DOHH2 (cell line): Measurements from ENCODE around the gene UBE3A.

Experiments
- H3F3A ChIP-seq: fragments of 200-600 bp; sonication (generic), shearing (Covaris generic); 2 replicates; pipeline ENCODE4 v1.6.0; 2016; ENCODE audit warnings: antibody characterized with exemption, mild to moderate bottlenecking; ENCODE audit not compliant: control insufficient read depth, insufficient read depth
- H3K27ac ChIP-seq: fragments of 200-600 bp; sonication (generic); 2 replicates; pipeline ENCODE4 v1.5.1; 2014; ENCODE audit warnings: low read depth, mild to moderate bottlenecking, low read length, moderate library complexity
- H3K27me3 ChIP-seq: fragments of 200-600 bp; sonication (generic); 2 replicates; pipeline ENCODE4 v1.6.1; 2014; ENCODE audit warnings: mild to moderate bottlenecking, low read length, mixed read lengths; ENCODE audit not compliant: control insufficient read depth
- H3K36me3 ChIP-seq: fragments of 200-600 bp; sonication (generic); 2 replicates; pipeline ENCODE4 v1.6.1; 2014; ENCODE audit warnings: mild to moderate bottlenecking, low read length, moderate library complexity, mixed read lengths; ENCODE audit not compliant: control insufficient read depth
- H3K4me1 ChIP-seq: fragments of 200-600 bp; sonication (generic); 2 replicates; pipeline ENCODE4 v1.6.1; 2014; ENCODE audit warnings: mild to moderate bottlenecking, low read length, mixed read lengths; ENCODE audit not compliant: control insufficient read depth
- H3K4me2 ChIP-seq: fragments of 200-600 bp; sonication (generic); 2 replicates; pipeline ENCODE4 v1.6.0; 2014; ENCODE audit warnings: mild to moderate bottlenecking, low read length, moderate library complexity
- H3K4me3 ChIP-seq: fragments of 200-600 bp; sonication (generic); 2 replicates; pipeline ENCODE4 v1.5.1; 2014; ENCODE audit warnings: mild to moderate bottlenecking, low read length, mixed read lengths
- H3K79me2 ChIP-seq: fragments of 200-600 bp; sonication (generic); 2 replicates; pipeline ENCODE4 v1.6.1; 2014; ENCODE audit warnings: mild to moderate bottlenecking, low read length, mixed read lengths; ENCODE audit not compliant: control insufficient read depth
- H3K9me2 ChIP-seq: fragments of 200-600 bp; sonication (generic); replicated peaks from 2 replicates; pipeline ENCODE4 v1.6.1; 2014; ENCODE audit warnings: mild to moderate bottlenecking, low read length, mixed read lengths; ENCODE audit not compliant: control insufficient read depth
- H3K9me3 ChIP-seq: fragments of 200-600 bp; sonication (generic); 2 replicates; pipeline ENCODE4 v1.6.1; 2014; ENCODE audit warnings: antibody characterized with exemption, low read length, mixed read lengths; ENCODE audit not compliant: control insufficient read depth, insufficient read depth
- H4K20me1 ChIP-seq: fragments of 200-600 bp; sonication (generic); 2 replicates; pipeline ENCODE4 v1.6.0; 2014; ENCODE audit warnings: low read depth, mild to moderate bottlenecking, antibody characterized with exemption, low read length, moderate library complexity; ENCODE audit not compliant: control insufficient read depth, insufficient read depth
- CTCF ChIP-seq: fragments of 200-600 bp; sonication (generic); IDR thresholded peaks from one replicate; pipeline ENCODE4 v1.5.1; 2014; ENCODE audit warnings: antibody characterized with exemption, mild to moderate bottlenecking, low read depth, low read length; ENCODE audit not compliant: poor library complexity, severe bottlenecking
- EZH2phosphoT487 ChIP-seq: fragments of 200-600 bp; sonication (generic); IDR thresholded peaks from 2 replicates; pipeline ENCODE4 v1.6.1; 2017; ENCODE audit warnings: borderline replicate concordance, mild to moderate bottlenecking, antibody characterized with exemption, low read length, moderate library complexity, mixed read lengths

Gene UBE3A

GRCh38 chr15:25339431-25339830 lies 99.4 kb downstream of the UBE3A start:
- Histone ChIP-seq H3K79me2 (no peaks in the 10 kb centered on the region), H3K4me3 (no peak overlapping the region), H3K27ac (no peak overlapping the region), H3K9me3 (no peaks in the 10 kb centered on the region; the same call in 1 of the 2 replicates), H3K9me2 (no peaks in the 10 kb centered on the region), H3F3A (no peaks in the 10 kb centered on the region), H3K27me3 (no peaks in the 10 kb centered on the region), H3K36me3 (peaks cover 88% of the 10 kb centered on the region), H3K4me1 (no peaks in the 10 kb centered on the region), H3K4me2 (no peak overlapping the region), H4K20me1 (no peaks in the 10 kb centered on the region)
- TF ChIP-seq CTCF (no peak), EZH2phosphoT487 (no peak)

- H3K9me3 ChIP-seq: no peaks in the 10 kb centered on the region; the same call in 1 of the 2 replicates
- no peaks in the 10 kb centered on the region for H4K20me1 ChIP-seq
- peaks cover 64% of the 10 kb centered on the region for H3K36me3 ChIP-seq
- no peak overlapping the region for H3K4me2 ChIP-seq
- no peak overlapping the region for H3K27ac ChIP-seq
- no peaks in the 10 kb centered on the region for H3K79me2 ChIP-seq
- no peaks in the 10 kb centered on the region for H3K9me2 ChIP-seq
- H3K4me3 ChIP-seq: no peak overlapping the region
- TF ChIP-seq EZH2phosphoT487 (no peak), CTCF (no peak)
- no peaks in the 10 kb centered on the region for H3K27me3 ChIP-seq
- peaks cover 22% of the 10 kb centered on the region for H3K4me1 ChIP-seq
- H3F3A ChIP-seq: no peaks in the 10 kb centered on the region
Measured at GRCh38 chr15:25335279-25335678, 103.5 kb downstream of the UBE3A start.

GRCh38 chr15:25333049-25333448 lies 105.8 kb downstream of the UBE3A start:
- Histone ChIP-seq H3K9me2 (no peaks in the 10 kb centered on the region), H3K79me2 (no peaks in the 10 kb centered on the region), H4K20me1 (no peaks in the 10 kb centered on the region), H3K4me2 (no peak overlapping the region), H3K9me3 (no peaks in the 10 kb centered on the region; the same call in 1 of the 2 replicates), H3K36me3 (peaks cover 46% of the 10 kb centered on the region), H3K4me3 (no peak overlapping the region), H3F3A (no peaks in the 10 kb centered on the region), H3K4me1 (peaks cover 36% of the 10 kb centered on the region), H3K27me3 (no peaks in the 10 kb centered on the region), H3K27ac (no peak overlapping the region)
- TF ChIP-seq EZH2phosphoT487 (no peak), CTCF (no peak)

GRCh38 chr15:25332306-25332705 lies 106.5 kb downstream of the UBE3A start:
- Histone ChIP-seq H3K36me3 (peaks cover 39% of the 10 kb centered on the region), H3K27me3 (no peaks in the 10 kb centered on the region), H3K27ac (no peak overlapping the region), H3K9me2 (no peaks in the 10 kb centered on the region), H3F3A (no peaks in the 10 kb centered on the region), H3K4me2 (no peak overlapping the region), H4K20me1 (no peaks in the 10 kb centered on the region), H3K79me2 (no peaks in the 10 kb centered on the region), H3K4me3 (no peak overlapping the region), H3K9me3 (no peaks in the 10 kb centered on the region; the same call in 1 of the 2 replicates), H3K4me1 (peaks cover 36% of the 10 kb centered on the region)
- TF ChIP-seq CTCF (no peak), EZH2phosphoT487 (no peak)
